ENCODE results near the gene ROBO1.

Gene ROBO1

GRCh38 chr3:78957456-78957855, 810.3 kb downstream of the ROBO1 start:
- no peak for DNase-seq

DNA sequence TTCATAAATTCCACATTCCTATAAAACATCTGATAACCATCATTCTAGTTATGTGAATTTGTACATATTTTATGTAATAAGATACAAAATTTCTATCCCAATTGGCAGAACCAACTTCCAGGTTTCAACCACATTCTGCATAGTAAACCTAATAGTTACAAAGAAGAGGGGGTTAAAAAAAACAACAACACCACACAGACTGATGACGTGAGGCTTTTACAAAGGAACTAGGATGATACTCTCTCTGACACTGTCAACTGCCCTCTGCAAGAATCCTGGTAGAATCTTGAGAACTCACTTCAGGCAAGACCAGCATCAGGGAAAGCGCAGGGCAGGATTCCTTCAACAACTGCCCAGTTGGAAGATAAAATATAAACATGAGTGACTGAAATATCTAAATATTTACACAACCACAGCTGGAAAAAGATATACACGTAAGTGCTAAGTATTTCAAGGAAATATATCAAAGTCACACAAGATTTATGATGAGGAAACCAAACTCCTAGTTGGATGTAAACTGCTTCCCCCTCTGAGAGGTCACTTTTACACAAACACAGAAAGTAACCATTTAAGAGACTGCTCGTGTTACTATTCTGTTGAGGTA, 816.4 kb downstream of the ROBO1 start:
- no peak for DNase-seq

DNA sequence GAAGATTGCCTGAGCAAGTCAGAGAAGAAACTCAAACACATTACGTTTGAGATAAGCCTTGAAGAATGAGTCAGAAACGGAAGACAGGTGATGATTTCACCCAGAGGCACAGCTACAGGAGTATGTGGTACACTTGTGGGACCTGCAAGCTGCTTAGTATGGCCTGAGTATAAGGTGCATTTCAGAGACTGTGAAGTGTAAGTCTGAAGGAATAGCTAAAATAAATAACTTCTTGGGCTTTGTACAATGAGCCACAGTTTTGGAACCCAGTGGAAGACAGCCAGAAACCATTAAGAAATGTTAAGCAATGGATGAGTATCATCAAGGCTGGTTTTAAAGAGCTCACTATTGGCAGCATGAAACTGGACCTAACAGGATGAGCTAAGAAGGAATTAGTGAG, 826.2 kb downstream of the ROBO1 start:
- DNase-seq = no peak

GRCh38 chr3:78940626-78941025, 827.2 kb downstream of the ROBO1 start:
- DNase-seq = no peak

GRCh38 chr3:78940128-78940527, 827.7 kb downstream of the ROBO1 start:
- DNase-seq = no peak

GRCh38 chr3:78937475-78937874, 830.3 kb downstream of the ROBO1 start:
- no peak for DNase-seq

DNA sequence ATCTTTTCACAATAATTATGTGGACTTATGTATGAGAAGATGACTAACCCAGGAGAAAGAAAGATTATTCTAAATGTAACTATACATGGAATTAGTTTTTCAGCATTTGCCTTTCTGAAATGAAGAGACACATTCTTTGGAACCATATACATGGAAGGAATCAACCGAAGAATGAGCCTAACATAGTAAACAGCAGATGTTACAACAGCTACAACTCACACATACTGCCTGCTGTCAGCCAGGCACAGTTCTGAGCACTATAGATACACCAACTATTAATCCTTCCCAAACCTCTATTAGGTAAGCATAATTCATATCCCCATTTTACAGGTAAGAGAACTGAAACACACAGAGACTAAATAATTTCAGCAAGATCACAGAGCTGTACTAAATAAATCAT, 840.0 kb downstream of the ROBO1 start:
- no peak for DNase-seq

DNA sequence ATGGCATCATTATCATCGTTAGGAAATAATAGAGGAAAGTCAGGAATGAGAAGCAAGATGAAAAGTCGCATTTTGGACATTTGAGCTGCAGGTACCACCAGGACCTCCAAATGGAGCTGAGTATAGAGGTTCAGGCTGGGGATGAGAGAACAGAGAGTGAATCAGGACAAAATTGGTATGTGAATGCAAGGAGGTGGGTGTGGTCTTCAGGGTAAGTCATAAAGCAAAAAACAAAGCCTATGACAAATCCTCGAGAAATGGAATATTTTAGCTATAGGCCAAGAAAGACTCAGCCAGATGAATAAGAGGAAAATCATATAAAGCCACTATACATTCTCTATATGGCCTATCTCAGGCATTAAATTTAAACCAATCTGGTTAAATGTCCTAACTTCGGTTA, 841.3 kb downstream of the ROBO1 start:
- no peak for DNase-seq

DNA sequence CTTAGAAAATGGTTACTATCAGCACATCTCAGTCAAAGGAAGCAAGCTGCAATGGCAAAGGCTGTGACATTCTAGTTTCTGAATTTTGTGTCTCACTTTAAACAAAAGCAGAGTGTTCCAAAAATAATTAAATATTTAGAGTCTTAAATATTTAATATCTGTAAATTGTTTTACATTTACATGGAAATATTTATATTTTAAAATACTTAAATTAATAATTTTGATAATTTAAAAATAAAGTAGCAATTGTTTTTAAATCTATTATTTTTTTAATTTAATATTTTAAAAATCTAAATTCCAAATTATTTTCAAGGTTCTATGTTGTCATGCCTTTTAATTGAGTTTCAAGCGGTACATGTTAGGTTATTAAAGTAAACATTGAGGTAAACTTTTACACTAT, 843.1 kb downstream of the ROBO1 start:
- DNase-seq = no peak

GRCh38 chr3:78919021-78919755, 848.6 kb downstream of the ROBO1 start:
- DNase-seq = no peak

- DNase-seq = no peak
Measured at GRCh38 chr3:78918361-78919020, 849.3 kb downstream of the ROBO1 start.

DNA sequence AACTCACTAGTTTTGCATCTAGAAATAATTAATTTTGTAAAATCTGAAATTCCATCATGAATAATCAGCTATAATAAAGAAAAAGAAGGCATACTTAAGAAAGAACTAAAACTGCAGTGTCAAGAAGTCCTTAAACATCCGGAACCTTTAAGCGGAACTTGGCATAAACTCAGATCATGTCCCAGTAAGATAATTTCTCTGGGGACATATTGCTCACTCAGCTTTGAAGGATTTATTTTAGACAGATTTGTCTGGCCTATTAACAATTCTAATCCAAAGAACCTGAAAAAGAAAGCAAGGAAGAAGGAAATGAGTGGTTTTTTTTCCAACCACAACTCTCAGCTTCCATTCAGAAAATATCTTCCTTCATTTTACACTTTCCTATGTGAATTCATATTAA, 850.3 kb downstream of the ROBO1 start:
- DNase-seq = no peak

GRCh38 chr3:78913711-78914110, 854.1 kb downstream of the ROBO1 start:
- DNase-seq = no peak

GRCh38 chr3:78912687-78913086, 855.1 kb downstream of the ROBO1 start:
- DNase-seq = no peak

- DNase-seq = peak; percentile 37
Measured at GRCh38 chr3:78912259-78912658, 855.5 kb downstream of the ROBO1 start.

DNA sequence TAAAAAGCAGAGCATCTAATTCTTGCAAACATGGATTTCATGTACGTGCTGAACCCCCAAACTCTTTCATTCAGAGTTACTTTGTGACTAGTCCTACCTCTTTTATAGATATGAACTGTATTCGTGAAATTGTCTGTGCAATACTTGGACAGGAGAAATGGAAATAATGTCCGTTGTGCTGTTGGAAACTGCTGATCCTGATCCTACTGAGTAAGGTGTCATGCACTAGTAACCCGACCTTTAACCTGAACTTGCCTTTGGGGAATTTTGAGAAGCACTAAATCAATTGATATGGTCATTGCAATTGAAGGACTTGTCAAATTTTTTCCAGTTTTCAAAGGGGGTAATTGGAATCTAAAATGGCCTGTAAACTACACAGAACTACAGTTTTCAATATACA, 856.4 kb downstream of the ROBO1 start:
- no peak for DNase-seq

GRCh38 chr3:78908236-78908635, 859.6 kb downstream of the ROBO1 start:
- DNase-seq = no peak

DNA sequence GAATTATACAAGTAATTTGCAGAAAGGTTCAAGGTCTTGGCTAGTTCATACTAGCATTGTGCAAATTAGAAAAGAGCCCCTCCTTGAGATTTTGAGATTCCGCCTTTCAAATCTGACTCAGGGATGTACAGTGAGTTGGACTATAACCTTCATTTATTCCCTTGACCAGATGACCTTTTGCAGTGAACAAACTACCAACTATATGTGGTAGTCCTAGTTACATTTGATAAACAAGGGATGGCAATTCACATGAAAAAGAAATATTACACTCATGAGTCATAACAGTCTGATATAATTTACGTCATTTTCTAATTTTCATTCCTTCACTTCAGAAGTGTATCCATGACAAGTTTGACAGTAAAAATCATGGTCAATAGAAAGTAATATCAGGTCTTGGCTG, 860.4 kb downstream of the ROBO1 start:
- DNase-seq = no peak

DNA sequence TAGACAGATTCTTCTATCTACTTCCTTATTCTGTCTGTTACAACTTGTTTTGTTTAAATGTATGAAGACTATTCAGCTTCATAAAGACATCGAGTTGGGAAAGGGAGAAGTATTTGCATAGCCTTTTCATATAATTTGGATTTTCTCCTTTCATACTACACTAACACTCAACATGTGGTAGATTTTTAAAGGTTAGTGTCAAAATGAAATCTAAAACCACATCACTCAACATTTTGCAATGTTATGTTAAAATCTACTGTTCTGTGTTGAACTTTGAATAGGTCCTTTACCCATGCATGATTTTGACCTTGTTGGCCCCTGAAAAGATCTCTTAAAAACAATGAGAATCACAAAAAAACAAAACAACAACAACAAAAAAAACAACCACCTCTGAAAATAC, 860.9 kb downstream of the ROBO1 start:
- no peak for DNase-seq

DNA sequence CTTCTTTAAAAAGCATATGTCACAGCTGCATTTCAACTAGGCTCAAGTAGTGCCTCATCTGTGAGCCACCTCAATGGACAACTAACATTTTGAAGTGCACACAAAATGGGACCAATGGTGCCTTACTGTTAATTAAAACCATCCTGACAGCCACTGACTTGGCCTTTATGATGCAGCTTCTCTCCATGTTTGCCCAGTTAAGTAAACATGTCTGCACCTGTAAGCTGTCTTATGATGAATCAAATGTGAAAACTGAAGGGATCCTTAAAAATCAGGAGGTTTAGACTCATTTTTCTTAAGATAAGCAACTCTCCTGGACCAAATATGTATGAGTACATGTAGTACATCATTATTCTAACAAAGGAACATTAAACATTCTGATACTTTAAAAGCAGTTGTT, 861.6 kb downstream of the ROBO1 start:
- DNase-seq = no peak

DNA sequence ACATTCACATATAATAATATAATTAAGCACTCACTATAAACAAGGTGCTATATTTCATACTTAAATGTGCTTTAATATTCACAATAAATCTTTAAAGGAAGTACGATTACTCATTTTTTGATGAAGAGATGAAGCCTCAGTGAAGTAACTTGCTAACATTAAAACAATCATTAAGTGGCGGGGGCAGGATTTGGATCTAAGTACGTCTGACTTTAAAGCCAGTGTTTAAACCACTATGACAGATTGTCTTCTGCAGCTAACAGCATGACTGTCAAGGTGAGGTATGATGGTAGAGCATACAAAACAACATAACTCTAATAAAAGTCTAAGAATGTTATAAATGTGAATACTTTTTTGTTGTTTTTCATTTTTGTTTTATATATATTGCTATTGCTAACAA, 862.1 kb downstream of the ROBO1 start:
- DNase-seq = no peak

GRCh38 chr3:78901544-78901943, 866.3 kb downstream of the ROBO1 start:
- no peak for DNase-seq

DNA sequence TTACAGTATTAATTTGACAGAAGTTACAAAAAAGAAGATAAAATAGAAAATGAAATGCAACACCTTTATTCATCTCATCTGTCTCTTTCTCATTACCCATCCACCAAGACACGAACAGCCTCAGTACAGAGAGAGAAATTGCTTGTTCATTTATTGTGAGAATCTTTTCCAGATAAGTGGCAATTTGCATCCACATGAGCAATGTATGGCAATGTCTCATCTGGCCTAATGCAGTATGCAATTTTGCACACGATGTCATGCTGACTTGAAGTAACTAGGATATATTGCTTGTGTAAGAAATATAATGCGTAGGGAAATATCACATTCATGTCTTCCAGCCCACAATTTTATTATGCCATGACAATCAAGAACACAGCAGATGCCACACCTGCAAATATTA, 866.9 kb downstream of the ROBO1 start:
- DNase-seq = no peak

GRCh38 chr3:78900426-78900825, 867.4 kb downstream of the ROBO1 start:
- DNase-seq = no peak

GRCh38 chr3:78895528-78895927, 872.3 kb downstream of the ROBO1 start:
- no peak for DNase-seq
